HepG2 (cell line): ENCODE results near the gene EYA3. TPM values are rescaled to one million over a fixed set of nuclear protein-coding genes. Genes with fewer than 3 reads are reported as not detected.

ENCODE experiments used
- CCDC6 ChIP-seq: sonication (generic); formaldehyde crosslinking; IDR thresholded peaks from 2 replicates; pipeline ENCODE4 v1.8.1; 2022; ENCODE audit warnings: mild to moderate bottlenecking, missing genetic modification reagents, moderate library complexity
- EP300 ChIP-seq, 3 experiments: sonication (generic) in 1 of 3; formaldehyde crosslinking in 1 of 3; IDR thresholded peaks; 2 replicates each; pipeline versions ENCODE4 v1.5.1 to v1.6.1; 2011 to 2020; ENCODE audit warnings: low read depth in 2 of 3, low read length in 2 of 3, borderline replicate concordance in 1 of 3, improper control_type of control experiment in 1 of 3, mild to moderate bottlenecking in 1 of 3, missing genetic modification reagents in 1 of 3, moderate library complexity in 1 of 3
- EZH2 ChIP-seq: conservative IDR thresholded peaks from 2 replicates; pipeline ENCODE4 v1.6.1; 2012; ENCODE audit warnings: mild to moderate bottlenecking, low read depth, low read length, moderate library complexity
- MED8 ChIP-seq: sonication (generic); formaldehyde crosslinking; IDR thresholded peaks from 2 replicates; pipeline ENCODE4 v1.8.1; 2023; ENCODE audit warnings: mild to moderate bottlenecking, missing genetic modification reagents; ENCODE audit not compliant: insufficient replicate concordance
- STAG1 ChIP-seq: sonication (generic); formaldehyde crosslinking; IDR thresholded peaks from 2 replicates; pipeline ENCODE4 v1.4.0; 2020; ENCODE audit warnings: missing genetic modification reagents
- TERF1 ChIP-seq: sonication (generic); formaldehyde crosslinking; IDR thresholded peaks from 2 replicates; pipeline ENCODE4 v1.8.0; 2022; ENCODE audit warnings: mild to moderate bottlenecking, missing genetic modification reagents, moderate library complexity
- YY1 ChIP-seq: IDR thresholded peaks from 2 replicates; pipeline ENCODE4 v1.6.1; 2011; ENCODE audit warnings: low read length, low read depth, moderate library complexity, mild to moderate bottlenecking; ENCODE audit not compliant: insufficient read depth, insufficient replicate concordance
- ZNF34 ChIP-seq: sonication (generic); formaldehyde crosslinking; IDR thresholded peaks from 2 replicates; pipeline ENCODE4 v1.4.0; 2020; ENCODE audit warnings: mild to moderate bottlenecking, missing genetic modification reagents, borderline replicate concordance
- ZNF407 ChIP-seq: sonication (generic); formaldehyde crosslinking; IDR thresholded peaks from one replicate; pipeline ENCODE4 v1.5.1; 2020; ENCODE audit warnings: mild to moderate bottlenecking, missing genetic modification reagents; ENCODE audit errors: not compliant biosample characterization
- polyA plus RNA-seq, 8 experiments: library from polyadenylated mRNA; depleted of rRNA in 3 of 8; stranded (reverse) in 7 of 8; unstranded in 1 of 8; fragments of >200 nt; fragmentation: Illumina TruSeq in 4 of 8; extraction: Trizol in 4 of 8; gene quantifications; 2 replicates each; pipeline versions ENCODE4 v1.2.1 to v1.2.3, GENCODE V29; 2011 to 2016; ENCODE audit warnings: low read depth in 4 of 8, missing spikeins in 1 of 8, mixed read lengths in 1 of 8; ENCODE audit not compliant: insufficient read depth in 1 of 8
- total RNA-seq, 5 experiments: library from RNA; depleted of rRNA; stranded (reverse); fragments of >200 nt; fragmentation: Illumina TruSeq; extraction: Trizol; gene quantifications; 2 replicates each; pipeline ENCODE4 v1.2.3, GENCODE V29; 2016; ENCODE audit warnings: low read depth in 1 of 5

The EYA3 gene
- total and polyA plus RNA-seq, 2 of the 13 experiments (the other 11 are each of a cell fraction or from before 2014, with no cell fraction given) = 13.9 to 19.7 TPM

- TF ChIP-seq ZNF407 = no peak
- no peak for TF ChIP-seq ZNF34
- no peak for TF ChIP-seq EZH2
- TF ChIP-seq MED8 (CRISPR knock-in tag) = no peak
- TF ChIP-seq CCDC6 (CRISPR knock-in tag) = peak; percentile 69; the same call in 1 of the 2 replicates
- peak; percentile 19 for TF ChIP-seq YY1
- no peak for TF ChIP-seq TERF1 (CRISPR knock-in tag)
- TF ChIP-seq STAG1 (CRISPR knock-in tag) = peak; percentile 50
- no peak for TF ChIP-seq EP300 (IDR thresholded peaks at IDR 0.05; ENCODE audit: low read depth in 2 of 2, low read length in 2 of 2)
- no peak for TF ChIP-seq EP300 (CRISPR knock-in tag; IDR thresholded peaks at IDR 0.05; ENCODE audit: borderline replicate concordance)
- TF ChIP-seq, all 625 proteins: peak for 70
Measured at GRCh38 chr1:27959792-27960603, 128.4 kb downstream of the EYA3 start, which contains the start of gene XKR8 (continued).
